B cell (primary cell): ENCODE measurements around the gene CFAP54. TPM values are rescaled to one million over a fixed set of nuclear protein-coding genes. Genes with fewer than 3 reads are reported as not detected.

Experiments used
- ATAC-seq: fragments of 200-7000 bp; cut with Tn5 transposase; one replicate; pipeline ENCODE4 v1.10.0; 2021; ENCODE audit warnings: low read depth, mild to moderate bottlenecking, moderate number of reproducible peaks, moderate library complexity
- CTCF ChIA-PET: fragments of 350-600 bp; sonication (Branson Sonifier 250); formaldehyde crosslinking; loops from one replicate; lab custom pipeline; 2021; ENCODE audit warnings: antibody characterized with exemption, inconsistent platforms; lab: Charles Lee
- POLR2A ChIA-PET: fragments of 350-600 bp; sonication (Branson Sonifier 250); formaldehyde crosslinking; loops from one replicate; lab custom pipeline; 2021; ENCODE audit warnings: antibody characterized with exemption; lab: Charles Lee
- DNase-seq: peaks from one replicate; pipeline ENCODE4 v3.0.0; 2013
- H2AFZ ChIP-seq: 2 replicates; pipeline ENCODE4 v1.6.1; 2012; ENCODE audit warnings: mild to moderate bottlenecking, low read depth, low read length; ENCODE audit not compliant: insufficient read depth, poor library complexity, severe bottlenecking
- H3K27ac ChIP-seq, 2 donors: 1 replicate in 1 of 2; 2 replicates in 1 of 2; pipeline ENCODE4 v1.5.1; 2012 to 2013; ENCODE audit warnings: low read length in 2 of 2, mild to moderate bottlenecking in 2 of 2, moderate library complexity in 1 of 2
- H3K27me3 ChIP-seq, 4 experiments: fragments of 200-600 bp in 1 of 4; sonication (generic) in 1 of 4; replicated peaks in 1 of 4; 1 replicate in 2 of 4; 2 replicates in 2 of 4; pipeline versions ENCODE4 v1.6.1 to v1.7.0; 2013 to 2016; ENCODE audit warnings: low read length in 3 of 4, mild to moderate bottlenecking in 2 of 4, mixed read lengths in 1 of 4, moderate library complexity in 1 of 4; ENCODE audit not compliant: insufficient read depth in 4 of 4, control insufficient read depth in 3 of 4; ENCODE audit errors: control extremely low read depth in 1 of 4
- H3K36me3 ChIP-seq, 2 experiments: replicated peaks in 1 of 2; 1 replicate in 1 of 2; 2 replicates in 1 of 2; pipeline versions ENCODE4 v1.6.1 to v1.7.1; 2013; ENCODE audit warnings: low read length in 1 of 2; ENCODE audit not compliant: insufficient read depth in 2 of 2, control insufficient read depth in 1 of 2; ENCODE audit errors: control extremely low read depth in 1 of 2, extremely low read depth in 1 of 2
- H3K4me1 ChIP-seq, 2 donors: fragments of 200-600 bp in 1 of 2; sonication (generic) in 1 of 2; 1 replicate in 1 of 2; 2 replicates in 1 of 2; pipeline versions ENCODE4 v1.5.1 to v1.6.1; 2013 to 2017; ENCODE audit warnings: low read length in 2 of 2; ENCODE audit not compliant: control insufficient read depth in 2 of 2, insufficient read depth in 2 of 2
- H3K4me2 ChIP-seq: replicated peaks from 2 replicates; pipeline ENCODE3; 2012; ENCODE audit warnings: mild to moderate bottlenecking, low read depth, low read length; ENCODE audit not compliant: poor library complexity, severe bottlenecking
- H3K4me3 ChIP-seq, 5 experiments: fragments of 200-600 bp in 1 of 5; sonication (generic) in 1 of 5; 1 replicate in 3 of 5; 2 replicates in 2 of 5; pipeline versions ENCODE4 v1.5.1 to v1.7.0; 2011 to 2016; ENCODE audit warnings: low read length in 4 of 5, mild to moderate bottlenecking in 4 of 5, low read depth in 2 of 5, control low read depth in 1 of 5, moderate library complexity in 1 of 5; ENCODE audit not compliant: insufficient read depth in 1 of 5; ENCODE audit errors: control extremely low read depth in 1 of 5, extremely low read depth in 1 of 5
- H3K79me2 ChIP-seq: fragments of 200-600 bp; sonication (generic); one replicate; pipeline ENCODE4 v1.6.0; 2016; ENCODE audit warnings: low read length; ENCODE audit not compliant: control insufficient read depth, insufficient read depth
- H3K9ac ChIP-seq: fragments of 200-600 bp; sonication (generic); 2 replicates; pipeline ENCODE4 v1.6.1; 2017; ENCODE audit warnings: mild to moderate bottlenecking, low read length, moderate library complexity
- H3K9me3 ChIP-seq, 3 donors: one replicate each; pipeline versions ENCODE4 v1.6.1 to v1.7.1; 2013; ENCODE audit warnings: low read length in 2 of 3; ENCODE audit not compliant: control insufficient read depth in 2 of 3, insufficient read depth in 1 of 3; ENCODE audit errors: control extremely low read depth in 1 of 3
- H4K20me1 ChIP-seq: 2 replicates; pipeline ENCODE4 v1.6.0; 2012; ENCODE audit warnings: mild to moderate bottlenecking, low read length; ENCODE audit not compliant: insufficient read depth, control insufficient read depth, poor library complexity, severe bottlenecking
- H3K27ac Mint-ChIP-seq: one replicate; pipeline ENCODE4 v1.8.0; 2021; ENCODE audit warnings: mixed read lengths
- H3K27me3 Mint-ChIP-seq: one replicate; pipeline ENCODE4 v1.8.0; 2021; ENCODE audit warnings: mixed read lengths
- H3K4me1 Mint-ChIP-seq: one replicate; pipeline ENCODE4 v1.8.0; 2021; ENCODE audit warnings: mixed read lengths
- H3K4me3 Mint-ChIP-seq: one replicate; pipeline ENCODE4 v1.8.0; 2021; ENCODE audit warnings: mixed read lengths
- H3K9me3 Mint-ChIP-seq: one replicate; pipeline ENCODE4 v1.8.0; 2022; ENCODE audit warnings: mixed read lengths; ENCODE audit not compliant: insufficient read depth
- CTCF ChIP-seq: fragments of 200-600 bp; IDR thresholded peaks from one replicate; pipeline ENCODE4 v1.8.0; 2022; ENCODE audit warnings: antibody characterized with exemption, mild to moderate bottlenecking
- EZH2 ChIP-seq: IDR thresholded peaks from 2 replicates; pipeline ENCODE4 v1.6.1; 2012; ENCODE audit warnings: borderline replicate concordance, low read depth, mild to moderate bottlenecking, moderate library complexity, low read length; ENCODE audit not compliant: insufficient read depth, poor library complexity, severe bottlenecking
- WGBS: methylation state at CpG from one replicate; pipeline ENCODE4 v1.1.5; 2013; ENCODE audit warnings: missing lambda C conversion rate; ENCODE audit not compliant: insufficient coverage; 5-methylcytosine and 5-hydroxymethylcytosine counted together
- intact Hi-C: fragments of 100-400 bp; cut with micrococcal nuclease; formaldehyde crosslinking; loops from one replicate; pipeline ENCODE4 v1.10.0; 2022
- polyA plus RNA-seq: library from polyadenylated mRNA; depleted of rRNA; stranded (reverse); fragments of >200 nt; gene quantifications from 2 replicates; pipeline ENCODE4 v1.2.3, GENCODE V29; 2012
- total RNA-seq, 2 donors: library from RNA; stranded (reverse); fragments of 120-200 nt in 1 of 2; gene quantifications; 1 replicate in 1 of 2; 2 replicates in 1 of 2; pipeline versions ENCODE4 v1.2.3 to v1.2.4, GENCODE V29; 2013 to 2022

Gene CFAP54
- total and polyA plus RNA-seq, 2 donors (not counting 1 experiment from before 2014, with no cell fraction given) = 0.12 to 0.76 TPM

DNA sequence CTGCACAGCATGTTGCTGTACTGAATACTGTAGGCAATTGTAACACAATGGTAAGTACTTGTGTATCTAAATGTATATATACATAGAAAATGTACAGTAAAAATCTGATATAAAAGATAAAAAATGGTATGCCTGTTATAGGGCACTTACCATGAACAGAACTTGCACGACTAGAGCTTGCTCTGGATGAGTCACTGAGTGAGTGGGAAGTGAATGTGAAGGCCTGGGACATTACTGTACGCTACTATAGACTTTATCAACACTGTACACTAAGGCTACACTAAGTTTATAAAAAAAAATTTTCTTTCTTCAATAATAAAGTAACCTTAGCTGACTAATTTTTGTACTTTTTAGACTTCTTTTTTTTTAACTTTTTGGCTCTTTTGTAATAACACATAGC, 393.5 kb downstream of the CFAP54 start:
- ChIA-PET POLR2A (no interaction called here), CTCF (no interaction called here)
- Histone ChIP-seq H3K4me2 (no peak overlapping the region), H3K36me3 (no peaks in the 10 kb centered on the region), H4K20me1 (no peaks in the 10 kb centered on the region), H3K27me3 (peaks cover 0 to 4% (median 0%) of the 10 kb centered on the region in 4 experiments), H2AFZ (no peak overlapping the region), H3K4me3 (no peak overlapping the region), H3K9ac (no peak overlapping the region), H3K9me3 (no peaks in the 10 kb centered on the region), H3K4me1 (no peaks in the 10 kb centered on the region), H3K79me2 (no peaks in the 10 kb centered on the region), H3K27ac (no peak overlapping the region)
- intact Hi-C loops = no loop called here
- no peak for DNase-seq
- Mint-ChIP-seq H3K9me3 (peaks cover 2% of the 10 kb centered on the region), H3K27ac (no peak overlapping the region), H3K4me3 (no peak overlapping the region), H3K4me1 (no peaks in the 10 kb centered on the region), H3K27me3 (peaks cover 16% of the 10 kb centered on the region)
- TF ChIP-seq CTCF (no peak), EZH2 (no peak)
- no CpG with 5 or more reads among the region's 2 CpGs for WGBS
- no peak for ATAC-seq

DNA sequence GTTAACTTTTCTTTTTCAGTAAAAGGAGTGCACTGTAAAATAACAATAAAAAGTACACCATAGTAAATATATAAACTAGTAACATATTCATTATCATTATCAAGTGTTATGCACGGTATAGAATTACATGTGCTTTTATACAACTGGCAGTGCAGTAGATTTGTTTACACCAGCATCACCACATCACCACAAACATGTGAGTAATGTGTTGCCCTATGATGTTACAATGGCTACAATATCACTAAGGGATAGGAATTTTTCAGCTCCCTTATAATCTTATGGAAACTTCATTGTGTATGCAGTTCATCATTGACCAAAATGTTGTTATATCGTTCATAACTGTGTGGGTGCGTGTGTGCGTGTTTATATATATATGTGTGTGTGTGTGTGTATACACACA, 394.2 kb downstream of the CFAP54 start:
- intact Hi-C loops = no loop called here
- no peaks in the 10 kb centered on the region for H4K20me1 ChIP-seq
- H3K36me3 ChIP-seq = no peaks in the 10 kb centered on the region
- no peaks in the 10 kb centered on the region for H3K4me1 ChIP-seq
- ChIA-PET POLR2A (no interaction called here), CTCF (no interaction called here)
- WGBS = no CpG with 5 or more reads among the region's 4 CpGs
- H3K4me3 ChIP-seq = no peak overlapping the region
- no peak overlapping the region for H2AFZ ChIP-seq
- H3K27ac ChIP-seq = no peak overlapping the region
- ATAC-seq (no peak), DNase-seq (no peak)
- H3K27me3 Mint-ChIP-seq = peaks cover 11% of the 10 kb centered on the region
- no peaks in the 10 kb centered on the region for H3K4me1 Mint-ChIP-seq
- H3K9me3 Mint-ChIP-seq = peaks cover 2% of the 10 kb centered on the region
- H3K9ac ChIP-seq = no peak overlapping the region
- H3K9me3 ChIP-seq = no peaks in the 10 kb centered on the region
- TF ChIP-seq CTCF (no peak), EZH2 (no peak)
- H3K27me3 ChIP-seq = peaks cover 0 to 4% (median 0%) of the 10 kb centered on the region in 4 experiments
- H3K27ac Mint-ChIP-seq = no peak overlapping the region
- H3K4me2 ChIP-seq = no peak overlapping the region
- H3K4me3 Mint-ChIP-seq = no peak overlapping the region
- no peaks in the 10 kb centered on the region for H3K79me2 ChIP-seq
